ENCODE measurements around the gene CLDN19.

DNA sequence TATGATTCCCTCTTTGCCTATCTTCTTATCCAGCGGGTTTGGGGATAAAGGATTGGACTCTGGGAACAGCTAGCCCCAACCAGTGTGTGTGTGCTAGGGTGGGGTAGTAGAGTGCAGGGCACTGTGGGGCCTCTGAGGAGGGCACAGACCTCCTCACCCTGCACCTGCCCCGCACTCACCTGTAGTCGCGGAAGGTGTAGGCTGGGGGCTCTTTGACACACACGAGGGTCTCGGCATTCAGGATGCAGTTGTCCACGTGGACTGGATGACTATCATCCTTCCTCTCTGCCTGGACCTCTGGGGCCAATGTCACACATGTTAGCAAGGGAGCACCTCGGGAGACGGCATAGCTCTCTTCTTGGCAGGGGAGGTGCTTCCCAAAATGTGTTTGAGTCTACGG, 8.0 kb upstream of the CLDN19 start:
- TF ChIP-seq, protein P1, sequence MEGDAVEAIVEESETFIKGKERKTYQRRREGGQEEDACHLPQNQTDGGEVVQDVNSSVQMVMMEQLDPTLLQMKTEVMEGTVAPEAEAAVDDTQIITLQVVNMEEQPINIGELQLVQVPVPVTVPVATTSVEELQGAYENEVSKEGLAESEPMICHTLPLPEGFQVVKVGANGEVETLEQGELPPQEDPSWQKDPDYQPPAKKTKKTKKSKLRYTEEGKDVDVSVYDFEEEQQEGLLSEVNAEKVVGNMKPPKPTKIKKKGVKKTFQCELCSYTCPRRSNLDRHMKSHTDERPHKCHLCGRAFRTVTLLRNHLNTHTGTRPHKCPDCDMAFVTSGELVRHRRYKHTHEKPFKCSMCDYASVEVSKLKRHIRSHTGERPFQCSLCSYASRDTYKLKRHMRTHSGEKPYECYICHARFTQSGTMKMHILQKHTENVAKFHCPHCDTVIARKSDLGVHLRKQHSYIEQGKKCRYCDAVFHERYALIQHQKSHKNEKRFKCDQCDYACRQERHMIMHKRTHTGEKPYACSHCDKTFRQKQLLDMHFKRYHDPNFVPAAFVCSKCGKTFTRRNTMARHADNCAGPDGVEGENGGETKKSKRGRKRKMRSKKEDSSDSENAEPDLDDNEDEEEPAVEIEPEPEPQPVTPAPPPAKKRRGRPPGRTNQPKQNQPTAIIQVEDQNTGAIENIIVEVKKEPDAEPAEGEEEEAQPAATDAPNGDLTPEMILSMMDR (IDR thresholded peaks at IDR 0.05): no peak
- TF ChIP-seq EP300 (IDR thresholded peaks at IDR 0.05): no peak
- TF ChIP-seq POLR2AphosphoS5 (IDR thresholded peaks at IDR 0.05): no peak
- no peak for TF ChIP-seq POLR2A (IDR thresholded peaks at IDR 0.05)

All from gastroesophageal sphincter (tissue), 3 donors.